Suppressor macrophage (primary cell): Measurements from ENCODE around the gene GCM1.

Experiments
- DNase-seq, 4 experiments: peaks; one replicate each; pipeline ENCODE4 v3.0.0-alpha.2; 2020 to 2022

GCM1 gene

DNA sequence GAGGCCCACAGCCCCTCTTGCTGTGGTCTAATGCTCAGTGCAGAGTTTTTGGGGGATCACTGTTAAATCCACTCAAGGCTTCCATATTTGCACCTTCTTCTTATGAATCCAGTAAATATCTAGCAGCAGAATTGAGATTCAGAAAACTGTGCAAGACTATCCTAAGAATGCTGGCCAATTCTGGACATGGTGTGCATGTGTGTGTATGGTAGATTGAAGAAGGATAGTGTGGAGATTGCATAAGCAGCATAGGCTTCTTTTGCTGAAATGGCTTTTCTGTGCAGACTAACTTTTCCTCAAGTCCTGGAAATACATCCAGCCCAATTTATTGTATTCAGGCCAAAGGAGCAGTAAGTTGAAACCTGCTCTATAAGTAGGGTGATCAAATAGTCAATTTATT, 43.7 kb downstream of the GCM1 start:
- DNase-seq, result no peak

DNA sequence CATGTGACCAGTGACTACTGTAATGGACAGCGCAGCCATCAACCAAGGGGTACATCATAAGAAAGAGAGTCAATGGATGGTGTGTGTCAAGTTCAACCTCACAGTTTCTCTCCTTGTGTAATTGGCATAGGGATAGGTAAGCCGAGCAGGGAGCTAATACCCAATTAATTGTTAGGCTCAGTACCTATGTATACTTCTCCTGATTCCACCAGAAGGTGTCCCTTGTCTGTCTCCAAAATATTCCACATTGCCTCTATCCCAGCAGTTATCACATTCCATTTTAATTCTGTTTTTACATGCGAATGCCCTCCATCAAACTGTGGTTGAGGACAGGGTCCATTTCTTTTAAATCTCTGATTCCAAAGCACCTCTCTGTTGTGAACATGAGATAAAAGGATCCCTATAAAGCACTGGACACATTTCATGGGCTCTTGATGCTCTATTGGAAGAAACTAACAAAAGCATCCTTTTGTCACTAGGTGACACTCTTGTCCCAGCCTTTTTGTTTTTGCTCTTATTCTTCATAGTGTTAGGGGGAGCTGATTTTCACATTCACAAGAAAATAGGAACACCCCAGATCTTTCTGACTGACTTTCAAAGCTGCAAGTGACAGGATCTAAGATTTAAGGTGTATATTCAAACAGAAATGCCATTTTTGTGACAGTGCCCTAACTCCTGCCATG, 44.5 kb downstream of the GCM1 start:
- peak in 1 of 4 experiments; percentile 16 for DNase-seq

DNA sequence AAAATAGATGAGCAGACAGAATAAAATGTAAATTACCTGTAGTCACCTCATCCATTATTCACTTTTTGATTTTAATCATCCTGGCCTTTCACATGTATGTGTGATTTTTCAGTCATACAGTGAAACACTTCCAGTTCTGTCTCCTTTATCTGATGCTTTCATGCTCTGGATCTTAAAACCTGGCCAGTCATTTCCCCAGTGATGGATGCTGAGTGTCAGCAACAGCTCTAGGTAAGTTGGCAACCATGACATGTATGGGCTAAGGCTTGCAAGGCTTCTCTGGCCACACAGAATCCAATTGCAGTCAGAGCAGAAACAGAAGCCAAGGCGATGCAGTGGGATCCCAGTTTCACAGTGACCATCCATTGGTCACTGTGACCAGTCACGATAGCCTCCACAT, 47.6 kb downstream of the GCM1 start:
- no peak for DNase-seq

DNA sequence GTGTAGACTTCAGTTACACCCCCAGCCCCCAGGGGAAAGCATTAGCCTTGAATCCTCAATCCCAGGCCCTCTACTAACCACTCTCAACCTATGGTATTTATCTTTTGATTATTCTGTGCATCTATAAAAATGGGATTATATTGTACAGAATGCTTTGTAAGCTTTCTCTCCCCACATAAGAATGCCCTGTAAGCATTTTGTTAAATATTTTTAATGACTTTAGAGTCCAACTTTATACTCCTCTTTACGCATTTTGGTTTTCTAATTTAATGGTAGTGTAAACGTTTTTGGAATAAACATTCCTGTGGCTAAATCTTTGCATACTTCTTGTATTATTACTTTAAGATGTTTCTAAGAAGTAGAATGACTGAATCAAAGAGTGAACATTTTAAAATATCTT, 48.1 kb downstream of the GCM1 start:
- no peak for DNase-seq

GRCh38 chr6:53095716-53096115, 52.9 kb downstream of the GCM1 start:
- no peak for DNase-seq

DNA sequence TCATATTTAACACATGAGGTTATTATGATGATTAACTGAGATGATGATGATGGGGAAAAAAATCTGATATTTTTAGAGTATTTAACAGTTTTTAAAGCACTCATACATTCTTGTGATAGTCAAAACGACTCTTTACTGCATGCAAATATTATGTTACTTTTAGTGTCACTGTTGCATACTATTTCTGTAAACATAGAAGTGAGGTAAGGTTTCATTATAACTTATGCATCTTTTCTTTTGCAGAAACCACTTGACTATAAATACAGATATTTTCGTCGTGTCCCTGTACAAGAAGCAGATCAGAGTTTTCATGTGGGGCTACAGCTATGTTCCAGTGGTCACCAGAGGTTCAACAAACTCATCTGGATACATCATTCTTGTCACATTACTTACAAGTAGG, 53.4 kb downstream of the GCM1 start:
- no peak for DNase-seq

DNA sequence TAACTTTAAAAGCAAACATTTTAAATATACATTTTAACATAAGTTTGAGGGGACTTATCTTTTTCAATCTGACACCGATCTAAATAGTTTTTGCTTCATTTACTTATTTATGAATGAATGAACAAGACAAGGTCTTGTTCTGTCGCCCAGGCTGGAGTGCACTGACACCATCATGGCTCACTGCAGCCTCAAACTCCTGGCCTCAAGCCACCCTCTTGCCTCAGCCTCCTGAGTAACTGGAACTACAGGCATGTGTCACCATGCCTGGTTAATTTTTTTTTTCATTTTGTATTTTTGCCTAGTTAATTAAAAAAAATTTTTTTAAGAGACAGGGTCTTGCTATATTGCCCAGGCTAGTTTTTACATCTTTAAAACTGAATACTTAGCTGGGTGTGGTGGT, 58.1 kb downstream of the GCM1 start:
- no peak for DNase-seq

DNA sequence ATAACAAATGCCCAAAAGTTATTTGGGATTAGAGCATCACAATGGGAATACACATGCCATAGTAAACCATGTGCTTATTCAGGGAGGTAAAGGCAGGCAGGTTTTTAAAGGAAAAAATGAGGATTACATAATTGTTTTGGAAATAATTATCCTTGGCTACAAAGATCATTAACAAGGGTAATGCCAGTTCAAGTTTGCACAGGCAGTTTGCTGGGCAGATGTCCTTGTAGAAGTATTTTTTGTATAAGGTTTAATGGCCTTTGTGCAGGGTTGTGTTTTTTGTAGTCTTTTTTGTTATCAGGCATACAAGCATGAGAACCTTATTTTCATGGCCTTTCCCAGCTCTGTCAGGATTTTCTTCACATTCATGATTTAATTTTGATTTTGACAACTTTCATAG, 58.7 kb downstream of the GCM1 start:
- no peak for DNase-seq

DNA sequence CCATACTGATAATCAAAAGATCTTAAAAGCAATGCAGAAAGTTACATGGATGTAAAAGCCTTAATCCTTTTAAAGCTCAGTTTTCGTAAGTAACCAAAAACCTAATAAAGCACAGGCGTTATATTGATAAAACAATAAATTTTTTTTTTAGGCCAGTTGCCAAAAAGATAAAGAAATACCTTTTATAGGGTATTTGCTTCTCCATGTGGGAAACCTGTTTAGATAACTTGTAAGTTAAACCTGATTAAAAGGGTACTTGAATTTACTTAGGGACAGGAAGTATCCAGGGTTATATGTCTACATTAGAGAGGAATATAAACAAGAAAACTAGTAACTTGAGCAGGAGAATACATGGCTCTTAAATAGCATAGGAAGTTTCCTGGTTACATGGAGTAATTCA, 62.3 kb downstream of the GCM1 start:
- DNase-seq, result no peak

GRCh38 chr6:53080813-53081212, 67.8 kb downstream of the GCM1 start:
- no peak for DNase-seq
